Activated CD8-positive, alpha-beta memory T cell treated with anti-CD3 and anti-CD28 coated beads, Interleukin-2, amount 10 ng/mL, durations not matched to agents 7 days and 5 days (primary cell): ENCODE results near the gene MT1B. TPM values are rescaled to one million over a fixed set of nuclear protein-coding genes. Genes with fewer than 3 reads are reported as not detected.
"Not testable (repeated sequence)": the region's sequence is repeated elsewhere in the genome, so short reads cannot be mapped to it uniquely, and the experiment has no call there.

ENCODE experiments used
- ATAC-seq: fragments of 150-1000 bp; cut with Tn5 transposase; one replicate; pipeline ENCODE4 v1.10.0; 2021; ENCODE audit warnings: moderate library complexity
- CTCF ChIA-PET: fragments of 350-600 bp; sonication (Branson Sonifier 250); formaldehyde crosslinking; loops from one replicate; lab custom pipeline; 2021; ENCODE audit warnings: antibody characterized with exemption; lab: Charles Lee
- DNase-seq: peaks from one replicate; pipeline ENCODE4 v3.0.0-alpha.2; 2020
- H3K27ac Mint-ChIP-seq: one replicate; pipeline ENCODE4 v1.8.0; 2021; ENCODE audit warnings: mild to moderate bottlenecking, mixed read lengths
- H3K27me3 Mint-ChIP-seq: one replicate; pipeline ENCODE4 v1.8.0; 2021; ENCODE audit warnings: mixed read lengths
- H3K36me3 Mint-ChIP-seq: one replicate; pipeline ENCODE4 v1.8.0; 2021; ENCODE audit warnings: mild to moderate bottlenecking, mixed read lengths
- H3K4me1 Mint-ChIP-seq: one replicate; pipeline ENCODE4 v1.8.0; 2021; ENCODE audit warnings: mixed read lengths
- H3K4me3 Mint-ChIP-seq: one replicate; pipeline ENCODE4 v1.8.0; 2021; ENCODE audit warnings: mild to moderate bottlenecking, moderate library complexity, mixed read lengths
- H3K9me3 Mint-ChIP-seq: one replicate; pipeline ENCODE4 v1.8.0; 2022; ENCODE audit warnings: low read depth, mixed read lengths
- total RNA-seq, 2 experiments: library from RNA; stranded (reverse); gene quantifications; one replicate each; pipeline ENCODE4 v1.2.3, GENCODE V29; 2021

MT1B gene
- total RNA-seq, 2 experiments from 2014 or later = not detected

GRCh38 chr16:56667581-56668571 is 16.2 kb downstream of the MT1B start, which contains the start of gene MT1G:
MT1G (minus strand) TSS chr16:56668065; CDS start chr16:56667993, 72 bp downstream.
- CTCF ChIA-PET = interaction anchor here (0.8 to 1.2 kb wide), 2 partner anchors 8 to 34 kb away, joined by 3 read pairs; no protein-coding TSS in a partner anchor
- ATAC-seq (peak; percentile 83), DNase-seq (no peak)
- Mint-ChIP-seq H3K4me1 (peaks cover 34% of the 10 kb centered on the region), H3K27me3 (peaks cover 72% of the 10 kb centered on the region), H3K9me3 (no peaks in the 10 kb centered on the region), H3K27ac (no peak within 1 kb of the TSS), H3K4me3 (peak within 1 kb of the TSS; percentile 14), H3K36me3 (no peaks in the 10 kb centered on the region)

- Mint-ChIP-seq H3K4me3 (no peak within 1 kb of the TSS), H3K27ac (no peak within 1 kb of the TSS), H3K9me3 (no peaks in the 10 kb centered on the region), H3K4me1 (peaks cover 29% of the 10 kb centered on the region), H3K27me3 (peaks cover 73% of the 10 kb centered on the region), H3K36me3 (no peaks in the 10 kb centered on the region)
- CTCF ChIA-PET = interaction anchor here (1.1 to 2.5 kb wide), 4 partner anchors 8 to 33 kb away, joined by 3 to 7 read pairs (median 4); no protein-coding TSS in a partner anchor
- DNase-seq (no peak), ATAC-seq (no peak)
Observed at GRCh38 chr16:56669005-56669839, 17.5 kb downstream of the MT1B start, which contains the start of gene MT1H. MT1H (plus strand) TSS chr16:56669814; CDS start chr16:56669885, 71 bp downstream.

- Mint-ChIP-seq H3K27ac (no peak overlapping the region), H3K4me3 (no peak overlapping the region), H3K36me3 (no peaks in the 10 kb centered on the region), H3K9me3 (no peaks in the 10 kb centered on the region), H3K27me3 (peaks cover 74% of the 10 kb centered on the region), H3K4me1 (peaks cover 26% of the 10 kb centered on the region)
- DNase-seq (no peak), ATAC-seq (no peak)
- CTCF ChIA-PET = interaction anchor here (1.1 to 2.5 kb wide), 3 partner anchors 9 to 32 kb away, joined by 3 to 7 read pairs (median 4); no protein-coding TSS in a partner anchor
Observed at GRCh38 chr16:56669840-56670619, 18.3 kb downstream of the MT1B start.

- CTCF ChIA-PET = interaction anchor here (1.1 to 2.5 kb wide), 2 partner anchors 30 to 32 kb away, joined by 3 to 7 read pairs; no protein-coding TSS in a partner anchor
- ATAC-seq = no peak
- H3K4me1 Mint-ChIP-seq = peaks cover 24% of the 10 kb centered on the region
Observed at GRCh38 chr16:56670620-56670934, 18.9 kb downstream of the MT1B start.

GRCh38 chr16:56671691-56672090 is 20.0 kb downstream of the MT1B start:
- DNase-seq, H3K4me3 Mint-ChIP-seq, H3K36me3 Mint-ChIP-seq, H3K9me3 Mint-ChIP-seq, ATAC-seq, H3K27ac Mint-ChIP-seq: not testable (repeated sequence)
- Mint-ChIP-seq H3K4me1 (peaks cover 28% of the 10 kb centered on the region), H3K27me3 (peaks cover 71% of the 10 kb centered on the region)
- CTCF ChIA-PET = interaction anchor here (2.5 kb wide), 1 partner anchor 31 kb away, joined by 7 read pairs; no protein-coding TSS in a partner anchor

More at GRCh38 chr16:56670620-56670934, 18.9 kb downstream of the MT1B start:
- peaks cover 76% of the 10 kb centered on the region for H3K27me3 Mint-ChIP-seq
- no peak for DNase-seq
- H3K27ac Mint-ChIP-seq = no peak overlapping the region
- H3K36me3 Mint-ChIP-seq = no peaks in the 10 kb centered on the region
- no peak overlapping the region for H3K4me3 Mint-ChIP-seq
- no peaks in the 10 kb centered on the region for H3K9me3 Mint-ChIP-seq

- DNase-seq, ATAC-seq, H3K9me3 Mint-ChIP-seq, H3K27ac Mint-ChIP-seq, H3K36me3 Mint-ChIP-seq, H3K4me3 Mint-ChIP-seq: not testable (repeated sequence)
- H3K27me3 Mint-ChIP-seq = peaks cover 66% of the 10 kb centered on the region
- H3K4me1 Mint-ChIP-seq = peaks cover 28% of the 10 kb centered on the region
- CTCF ChIA-PET = interaction anchor here (2.4 kb wide), 1 partner anchor 11 kb away, joined by 10 read pairs; the partner anchor contains the start of gene MT1X
Observed at GRCh38 chr16:56672171-56672570, 20.5 kb downstream of the MT1B start.

GRCh38 chr16:56672761-56673536 is 21.3 kb downstream of the MT1B start:
- no peak overlapping the region for H3K4me3 Mint-ChIP-seq
- peaks cover 59% of the 10 kb centered on the region for H3K27me3 Mint-ChIP-seq
- H3K36me3 Mint-ChIP-seq = no peaks in the 10 kb centered on the region
- DNase-seq (no peak), ATAC-seq (no peak)
- no peaks in the 10 kb centered on the region for H3K9me3 Mint-ChIP-seq
- peaks cover 21% of the 10 kb centered on the region for H3K4me1 Mint-ChIP-seq
- H3K27ac Mint-ChIP-seq = no peak overlapping the region
- CTCF ChIA-PET = interaction anchor here (0.9 to 2.4 kb wide), 7 partner anchors 11 to 120 kb away, joined by 3 to 10 read pairs (median 3); partner anchors contain the start of gene MT1X

GRCh38 chr16:56673921-56674320 is 22.2 kb downstream of the MT1B start:
- H3K27ac Mint-ChIP-seq = no peak overlapping the region
- no peaks in the 10 kb centered on the region for H3K36me3 Mint-ChIP-seq
- peaks cover 51% of the 10 kb centered on the region for H3K27me3 Mint-ChIP-seq
- peak; percentile 48 for DNase-seq
- peaks cover 16% of the 10 kb centered on the region for H3K4me1 Mint-ChIP-seq
- peak; percentile 34 for ATAC-seq
- H3K4me3 Mint-ChIP-seq = no peak overlapping the region
- CTCF ChIA-PET = interaction anchor here (0.9 to 2.4 kb wide), 9 partner anchors 10 to 119 kb away, joined by 3 to 10 read pairs (median 3); partner anchors contain the start of gene MT1X
- H3K9me3 Mint-ChIP-seq = no peaks in the 10 kb centered on the region

GRCh38 chr16:56674570-56674969 is 22.9 kb downstream of the MT1B start:
- CTCF ChIA-PET = interaction anchor here (1.1 to 2.4 kb wide), 6 partner anchors 9 to 119 kb away, joined by 3 to 10 read pairs (median 4); partner anchors contain the start of gene MT1X
- not testable (repeated sequence) for DNase-seq, H3K4me3 Mint-ChIP-seq, H3K9me3 Mint-ChIP-seq, H3K36me3 Mint-ChIP-seq, H3K27ac Mint-ChIP-seq, ATAC-seq
- Mint-ChIP-seq H3K4me1 (peaks cover 16% of the 10 kb centered on the region), H3K27me3 (peaks cover 45% of the 10 kb centered on the region)

- DNase-seq (peak; percentile 75), ATAC-seq (peak; percentile 79)
- no peak overlapping the region for H3K27ac Mint-ChIP-seq
- peak overlapping the region; percentile 59 for H3K4me3 Mint-ChIP-seq
- no peaks in the 10 kb centered on the region for H3K36me3 Mint-ChIP-seq
- CTCF ChIA-PET = interaction anchor here (0.9 to 5.3 kb wide), 7 partner anchors 8 to 99 kb away, joined by 3 to 21 read pairs (median 3); partner anchors contain the start of gene MT2A
- H3K4me1 Mint-ChIP-seq = peaks cover 16% of the 10 kb centered on the region
- H3K9me3 Mint-ChIP-seq = no peaks in the 10 kb centered on the region
- H3K27me3 Mint-ChIP-seq = peaks cover 33% of the 10 kb centered on the region
Observed at GRCh38 chr16:56675685-56676210, 24.1 kb downstream of the MT1B start.

GRCh38 chr16:56677474-56677873 is 25.8 kb downstream of the MT1B start:
- Mint-ChIP-seq H3K4me1 (peaks cover 21% of the 10 kb centered on the region), H3K27me3 (peaks cover 19% of the 10 kb centered on the region), H3K27ac (no peak overlapping the region), H3K36me3 (no peaks in the 10 kb centered on the region), H3K9me3 (no peaks in the 10 kb centered on the region), H3K4me3 (no peak overlapping the region)
- CTCF ChIA-PET = interaction anchor here (1.4 to 5.3 kb wide), 4 partner anchors 16 to 101 kb away, joined by 3 to 21 read pairs (median 5); partner anchors contain the start of gene MT1E
- no peak for DNase-seq
- ATAC-seq = no peak
